AG08395 (cell line): ENCODE measurements around the gene NXT2.
"Not testable (repeated sequence)": the region's sequence is repeated elsewhere in the genome, so short reads cannot be mapped to it uniquely, and the experiment has no call there.

Source experiments
- DNase-seq: peaks from one replicate; pipeline ENCODE4 v3.0.0; 2012; ENCODE audit warnings: mixed read lengths, low spot score

Gene NXT2

DNA sequence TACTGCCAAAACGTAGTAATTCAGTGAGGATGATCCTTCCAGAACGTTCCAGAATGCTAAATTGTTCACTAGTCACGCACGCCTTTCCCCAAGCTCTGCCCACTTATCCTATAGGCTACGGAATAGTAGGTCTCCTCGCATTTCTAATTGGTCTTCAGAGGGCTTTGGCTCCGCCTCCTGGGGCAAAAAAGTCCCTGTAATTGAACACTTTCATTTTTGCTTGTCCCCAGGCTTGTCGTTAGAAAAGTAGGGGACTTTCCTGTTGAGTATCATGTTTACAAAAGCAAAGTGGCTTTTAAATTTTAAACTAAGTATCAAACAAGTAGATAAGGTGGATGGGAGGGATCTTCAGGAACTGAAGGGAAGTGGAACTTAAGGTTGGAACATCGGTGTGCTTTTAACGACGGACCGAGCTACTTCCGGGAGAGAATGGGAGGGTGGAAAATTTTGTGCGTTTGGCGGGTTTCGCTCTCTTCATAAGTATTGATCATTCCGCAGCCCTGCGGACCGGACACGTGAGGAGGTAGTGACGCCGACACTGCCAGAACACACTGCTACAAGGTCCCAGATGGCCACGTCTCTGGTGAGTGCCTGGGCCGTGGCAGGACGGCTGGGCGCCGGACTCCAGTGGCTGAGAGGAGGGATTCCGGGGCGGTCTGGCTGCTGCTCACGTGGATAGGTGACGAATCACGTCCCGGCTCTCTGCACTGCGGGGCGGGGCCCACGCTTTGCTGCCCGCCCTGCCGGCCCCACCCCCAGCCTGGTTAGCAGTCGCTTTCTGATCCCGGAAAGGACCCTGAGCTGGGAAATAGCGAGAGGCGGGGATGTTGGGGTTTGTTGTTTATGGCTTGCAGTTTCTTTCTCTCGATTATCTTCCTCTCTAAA is at the start of gene NXT2:
TSS of gene NXT2 (plus strand) at position 406 of the 885 bp plus-strand sequence. CDS start at position 569, 163 bp downstream.
- peak; percentile 92 for DNase-seq

DNA sequence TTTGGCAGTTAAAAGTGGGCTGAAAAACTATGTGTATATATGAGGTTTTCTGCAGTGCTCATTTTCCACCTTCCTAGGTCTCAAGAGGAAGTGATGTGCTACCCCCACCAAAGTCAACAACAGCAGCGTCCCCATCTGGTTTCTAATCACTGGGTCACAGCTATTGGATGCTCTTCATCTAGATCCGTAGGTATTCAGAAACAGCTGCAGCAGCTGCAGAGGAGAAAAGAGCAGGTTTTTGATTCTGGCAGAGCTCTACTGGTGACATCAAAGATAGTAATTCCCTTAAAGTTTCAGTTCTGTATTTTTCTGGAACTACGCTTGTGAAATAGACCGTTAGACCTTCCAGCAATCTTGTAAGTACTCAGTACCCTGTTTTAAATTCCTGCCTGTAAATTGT is 49.0 kb upstream of the NXT2 start:
- DNase-seq = no peak

DNA sequence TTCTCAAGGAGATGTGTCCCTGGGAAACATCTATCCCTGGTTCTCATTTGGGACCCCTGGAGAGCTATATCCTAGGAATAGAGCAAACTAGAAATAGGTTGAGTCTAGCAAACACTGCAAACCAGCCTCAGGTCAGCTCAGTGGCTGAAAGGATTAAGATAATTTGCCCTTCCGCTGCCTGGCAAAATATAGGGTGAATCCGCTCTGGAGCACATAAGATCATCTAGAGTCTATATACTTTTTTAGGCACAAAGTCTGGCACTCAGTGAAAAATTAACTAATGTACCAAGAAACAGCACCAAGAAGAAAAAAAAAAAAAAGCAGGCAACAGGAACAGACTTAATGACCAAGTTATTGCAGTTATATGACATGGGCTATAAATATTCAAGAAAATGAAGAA is 47.5 kb upstream of the NXT2 start:
- no peak for DNase-seq

DNA sequence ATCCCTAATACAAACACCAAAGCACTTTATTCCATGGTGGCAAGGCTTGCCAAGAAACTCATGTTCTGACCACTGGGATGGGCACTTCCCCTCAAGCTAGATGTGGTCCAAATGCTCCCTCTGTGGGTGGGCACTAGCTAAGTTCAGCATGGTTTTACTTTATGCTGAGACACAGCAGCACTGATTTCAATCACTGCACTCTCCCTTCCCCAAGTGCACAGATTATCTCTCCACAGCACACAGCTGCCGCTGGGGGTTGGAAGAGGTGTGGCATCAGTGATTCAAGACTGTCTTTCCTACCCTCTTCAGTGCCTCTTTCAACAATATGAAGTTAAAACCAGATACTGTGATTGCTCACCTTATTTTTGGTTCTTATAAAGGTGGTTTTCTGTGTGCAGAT is 38.2 kb upstream of the NXT2 start:
- no peak for DNase-seq

DNA sequence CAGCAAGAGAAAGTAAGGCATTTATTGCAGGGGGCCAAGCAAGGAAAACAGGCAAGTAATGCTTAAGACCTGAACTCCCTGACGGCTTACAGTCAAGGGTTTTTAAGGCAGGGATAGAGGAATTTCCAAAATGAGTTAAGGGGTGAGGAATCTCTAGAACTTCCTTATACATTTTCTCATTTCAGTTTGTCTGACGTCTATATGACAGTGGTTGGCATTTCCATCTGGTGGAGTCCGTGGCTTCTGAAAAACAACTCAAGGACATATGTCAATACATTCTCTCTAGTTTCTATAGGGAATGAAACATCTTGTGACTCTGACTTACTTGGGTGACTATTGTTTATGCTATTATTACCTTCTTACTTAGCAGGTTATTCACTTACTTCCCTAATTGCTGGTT is 35.5 kb upstream of the NXT2 start:
- no peak for DNase-seq

DNA sequence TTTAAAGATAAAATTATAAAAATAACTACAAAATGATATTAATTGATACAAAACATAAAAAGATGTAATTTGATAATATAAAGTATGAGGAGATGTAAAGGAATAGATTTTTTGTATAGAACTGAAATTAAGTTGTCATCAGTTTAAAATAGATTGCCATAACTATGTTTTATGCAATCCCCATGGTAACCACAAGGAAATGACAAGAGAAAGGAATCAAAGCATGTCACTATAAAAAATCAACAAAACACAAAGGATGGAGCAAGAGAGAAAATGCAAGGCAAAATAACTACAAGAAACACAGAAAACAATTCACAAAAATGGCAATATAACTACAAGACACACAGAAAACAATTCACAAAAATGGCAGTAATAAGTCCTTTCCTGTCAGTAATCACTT is 27.7 kb upstream of the NXT2 start:
- no peak for DNase-seq

DNA sequence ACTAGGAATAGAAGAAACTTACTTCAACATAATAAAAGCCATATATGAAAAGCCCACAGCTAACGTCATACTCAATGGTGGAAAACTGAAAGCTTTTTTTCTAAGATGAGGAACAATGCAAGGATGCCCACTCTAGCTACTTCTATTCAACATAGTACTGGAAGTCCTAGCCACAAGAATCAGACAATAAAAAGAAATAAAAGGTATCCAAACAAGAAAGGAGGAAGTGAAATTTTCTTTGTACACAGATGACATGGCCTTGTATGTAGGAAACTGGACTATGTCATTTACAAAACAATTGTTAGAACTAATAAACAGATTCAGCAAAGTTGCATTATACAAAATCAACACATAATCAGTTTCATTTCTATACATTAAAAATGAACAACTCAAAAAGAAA is 25.5 kb upstream of the NXT2 start:
- DNase-seq = no peak

DNA sequence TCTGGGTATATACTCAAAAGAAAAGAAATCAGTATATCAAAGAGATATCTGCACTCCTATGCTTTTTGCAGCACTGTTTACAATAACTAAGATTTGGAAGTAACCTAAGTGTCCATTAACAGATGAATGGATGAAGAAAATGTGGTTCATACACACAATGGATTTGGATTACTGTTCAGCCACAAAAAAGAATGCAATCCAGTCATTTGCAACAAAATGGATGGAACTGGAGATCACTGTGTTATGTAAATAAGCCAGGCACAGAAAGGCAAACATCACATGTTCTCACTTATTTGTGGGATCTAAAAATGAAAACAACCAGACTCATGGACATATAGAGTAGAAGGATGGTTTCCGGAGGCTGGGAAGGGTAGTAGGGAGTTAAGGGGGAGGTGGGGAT is 17.6 kb upstream of the NXT2 start:
- DNase-seq = no peak

DNA sequence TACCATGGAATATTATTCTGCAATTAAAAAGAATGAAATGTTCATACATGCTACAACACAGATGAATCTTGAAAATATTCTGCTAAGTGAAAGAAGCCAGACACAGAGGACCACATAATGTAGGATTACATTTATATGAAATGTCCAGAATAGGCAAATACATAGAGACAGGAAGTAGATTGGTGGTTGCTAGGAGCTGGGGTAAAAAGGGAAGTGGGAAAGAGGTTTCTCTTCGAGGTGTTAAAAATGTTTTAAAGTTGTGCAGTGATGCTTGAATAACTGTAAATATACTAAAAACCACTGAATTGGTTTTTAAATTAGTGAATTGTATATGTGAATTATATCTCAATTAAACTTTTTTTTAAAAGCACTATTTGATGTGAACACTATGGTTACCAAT is 3.6 kb upstream of the NXT2 start:
- no peak for DNase-seq

DNA sequence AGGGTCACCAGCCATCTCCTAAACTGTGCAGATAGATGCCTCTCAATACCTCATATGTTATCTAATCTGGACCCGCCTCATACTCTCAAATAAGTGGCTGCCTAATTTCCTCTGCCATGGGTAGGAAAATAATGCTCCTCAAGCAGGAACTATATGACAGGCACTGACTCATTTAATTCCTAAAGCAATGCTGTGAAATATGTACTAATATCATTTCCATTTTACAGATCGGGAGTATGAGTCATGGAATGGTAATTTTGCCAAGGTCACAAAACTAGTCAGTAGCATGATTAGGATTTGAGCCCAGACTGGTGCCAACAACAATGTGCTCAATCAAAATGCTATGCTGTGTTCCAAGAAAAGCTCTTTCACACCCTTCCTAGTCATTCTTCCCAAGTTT is 3.0 kb upstream of the NXT2 start:
- DNase-seq = no peak

GRCh38 chrX:109534933-109535332 is 1.7 kb upstream of the NXT2 start:
- no peak for DNase-seq

- DNase-seq = no peak
Observed at GRCh38 chrX:109535578-109535977, 1.1 kb upstream of the NXT2 start.

DNA sequence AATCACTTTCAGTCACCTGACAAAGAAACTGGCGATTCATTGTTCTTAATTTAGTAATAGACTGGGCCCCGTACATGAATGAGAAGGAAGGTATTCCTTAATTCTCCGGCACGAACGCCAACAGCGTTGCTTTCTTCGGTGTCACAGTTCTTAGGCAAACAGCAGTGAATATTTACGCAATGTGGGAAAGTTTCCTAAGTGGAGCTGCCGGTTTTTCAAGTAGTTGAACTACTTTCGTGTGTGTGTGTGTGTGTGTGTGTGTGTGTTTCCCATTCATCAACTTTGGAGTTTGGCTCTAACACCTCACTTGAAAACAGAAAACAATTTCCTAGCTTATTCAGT is 651 bp downstream of the NXT2 start:
- no peak for DNase-seq

GRCh38 chrX:109539007-109539406 is 2.4 kb downstream of the NXT2 start:
- not testable (repeated sequence) for DNase-seq

GRCh38 chrX:109553862-109554261 is 17.2 kb downstream of the NXT2 start:
- no peak for DNase-seq

GRCh38 chrX:109576083-109576482 is 39.4 kb downstream of the NXT2 start:
- not testable (repeated sequence) for DNase-seq

- no peak for DNase-seq
Observed at GRCh38 chrX:109577055-109577454, 40.4 kb downstream of the NXT2 start.

DNA sequence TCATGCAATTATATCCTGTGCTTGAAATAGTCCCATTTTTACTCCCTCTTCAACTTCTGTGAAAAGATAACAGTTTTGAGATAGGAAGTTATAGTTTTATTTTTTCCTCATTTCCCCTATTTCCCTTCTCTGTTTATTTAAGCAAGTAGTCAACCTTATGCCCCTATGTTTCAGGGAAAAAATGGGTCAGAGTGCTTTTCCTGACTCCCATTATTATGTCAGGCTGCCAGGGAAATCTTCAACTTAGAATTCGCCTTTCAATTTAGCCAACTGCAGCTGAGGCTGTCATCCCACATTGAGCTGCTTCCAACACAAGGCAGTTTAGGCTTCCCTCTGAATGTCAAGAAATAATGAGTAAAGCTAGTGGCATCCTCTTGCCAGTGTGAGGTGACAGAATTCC is 42.3 kb downstream of the NXT2 start:
- DNase-seq = no peak

DNA sequence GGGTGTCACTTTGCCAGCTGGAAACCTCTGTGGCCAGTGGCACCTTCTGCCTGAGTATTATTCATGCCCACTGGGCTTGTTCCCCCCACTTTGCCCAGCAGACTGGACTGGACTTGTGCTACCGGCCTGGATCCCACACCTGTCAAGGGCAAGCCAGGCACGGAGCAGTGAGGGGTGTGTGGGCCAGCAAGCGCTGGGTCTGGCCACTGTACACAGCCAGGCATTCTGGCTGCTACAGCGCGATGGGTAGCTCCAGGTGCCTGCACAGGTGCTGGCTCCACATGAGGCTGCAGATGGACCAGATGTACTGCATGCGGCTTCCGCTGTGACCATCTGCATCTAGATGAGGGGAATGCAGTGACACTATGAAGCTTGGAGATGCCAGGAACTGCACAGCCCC is 48.8 kb downstream of the NXT2 start:
- no peak for DNase-seq

DNA sequence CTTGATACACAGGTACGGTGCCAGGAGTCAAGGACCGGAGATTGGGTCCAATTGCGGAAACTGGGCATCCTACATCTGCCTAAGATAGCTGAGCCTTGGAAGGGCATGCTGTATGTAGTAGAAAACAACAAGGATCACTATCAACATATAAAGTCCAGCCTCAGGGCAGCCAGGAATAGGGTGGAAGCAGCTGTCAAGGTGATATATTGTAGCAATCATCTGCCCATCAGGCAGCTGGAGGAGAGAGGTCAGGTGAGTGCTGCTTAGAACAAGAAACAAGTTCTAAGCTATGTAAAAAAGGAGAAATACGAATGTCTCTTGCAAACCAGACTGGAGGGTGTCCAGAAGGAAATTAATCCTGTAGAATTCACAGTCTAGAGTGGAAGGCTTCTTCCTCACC is 53.5 kb downstream of the NXT2 start:
- no peak for DNase-seq
